Heart left ventricle (tissue), 16 donors: ENCODE measurements around the gene STEAP3. TPM values are rescaled to one million over a fixed set of nuclear protein-coding genes. Genes with fewer than 3 reads are reported as not detected.

ENCODE experiments used
- ATAC-seq, 4 donors: fragments of 200-7000 bp; cut with Tn5 transposase; one replicate each; pipeline ENCODE4 v1.9.1; 2020 to 2022; ENCODE audit warnings: moderate library complexity in 4 of 4, mild to moderate bottlenecking in 3 of 4, moderate number of reproducible peaks in 1 of 4
- DNase-seq, 5 donors: peaks; one replicate each; pipeline ENCODE4 v3.0.0-alpha.2; 2020
- H3K27ac ChIP-seq, 12 donors: fragments of 200-600 bp; sonication (generic) in 4 of 12; one replicate each; pipeline versions ENCODE4 v1.5.0 to v1.8.0; 2016 to 2022; ENCODE audit warnings: mild to moderate bottlenecking in 2 of 12
- H3K27me3 ChIP-seq, 9 donors: fragments of 200-600 bp; sonication (generic) in 2 of 9; one replicate each; pipeline versions ENCODE4 v1.5.1 to v1.8.0; 2016 to 2022; ENCODE audit warnings: mild to moderate bottlenecking in 3 of 9
- H3K36me3 ChIP-seq, 9 donors: fragments of 200-600 bp; sonication (generic) in 2 of 9; one replicate each; pipeline versions ENCODE4 v1.5.0 to v1.8.0; 2018 to 2022; ENCODE audit warnings: mild to moderate bottlenecking in 2 of 9
- H3K4me1 ChIP-seq, 12 donors: fragments of 200-600 bp; sonication (generic) in 4 of 12; one replicate each; pipeline versions ENCODE4 v1.5.0 to v1.8.0; 2016 to 2022; ENCODE audit warnings: mild to moderate bottlenecking in 3 of 12
- H3K4me3 ChIP-seq, 12 donors: fragments of 200-600 bp; sonication (generic) in 4 of 12; one replicate each; pipeline versions ENCODE4 v1.5.0 to v1.8.0; 2017 to 2022; ENCODE audit warnings: mild to moderate bottlenecking in 9 of 12, moderate library complexity in 4 of 12
- H3K9me3 ChIP-seq, 12 donors: fragments of 200-600 bp; sonication (generic) in 4 of 12; one replicate each; pipeline versions ENCODE4 v1.5.0 to v1.8.0; 2016 to 2022; ENCODE audit warnings: mild to moderate bottlenecking in 1 of 12
- CTCF ChIP-seq, 12 donors: fragments of 200-600 bp; sonication (generic) in 4 of 12; IDR thresholded peaks; one replicate each; pipeline versions ENCODE4 v1.5.0 to v1.8.0; 2018 to 2022; ENCODE audit warnings: antibody characterized with exemption in 12 of 12, mild to moderate bottlenecking in 5 of 12
- POLR2A ChIP-seq, 2 donors: fragments of 450-650 bp; IDR thresholded peaks; one replicate each; pipeline ENCODE4 v1.6.1; 2017; ENCODE audit warnings: antibody characterized with exemption in 2 of 2, mild to moderate bottlenecking in 2 of 2, moderate library complexity in 2 of 2
- WGBS, 4 donors: extraction: QIAGEN DNeasy Blood & Tissue Kit in 2 of 4; methylation state at CpG; one replicate each; pipeline versions ENCODE4 v1.1.5 to v1.1.7; 2013 to 2018; 5-methylcytosine and 5-hydroxymethylcytosine counted together
- intact Hi-C, 10 donors: fragments of 100-400 bp; cut with DNase I; formaldehyde crosslinking; loops; one replicate each; pipeline versions ENCODE4 v1.11.1 to v1.14.2; 2022
- polyA plus RNA-seq, 2 donors: library from polyadenylated mRNA; stranded (reverse); fragments of 200-250 nt; gene quantifications; one replicate each; pipeline ENCODE4 v1.2.3, GENCODE V29; 2013
- total RNA-seq, 9 donors: library from RNA; depleted of rRNA in 2 of 9; stranded (reverse); fragments of >200 nt in 2 of 9; fragmentation: NEBNext Ultra II Directional in 3 of 9; extraction: Animal tissue kit (Norgen Biotek cat#: 25700) in 3 of 9; gene quantifications; one replicate each; pipeline versions ENCODE4 v1.1.0 to v1.2.4, GENCODE V29; 2016 to 2023
- donor health status: ischemic (EF 13 %, LVEDD 7.1; RV severe dilation, severe dysfunction).
- donor health status: healthy with polysubstance abuse.
- donor health status: DM: no; HTN: yes; CAD: no.
- donor health status: DM: no; HTN: no; CAD: no.
- donor health status: ischemic (EF 25% LVEDD 6.9; RV normal size, moderate dysfunction).
- donor health status: ischemic (EF 25% LVEDD 5.7; RV mildly dilated, moderate dysfunction).
- donor health status: healthy.
- donor health status: DM: yes; HTN: yes; CAD: no.
- donor health status: ischemic (EF 35%, LVEDD 5.7; RV mildly dilated, moderate dysfunction).
- donor health status: nonischemic (EF 11% LVEDD 7.7; RV severe dilation, severe dysfunction).
- donor health status: DM: yes; HTN: yes; CAD: no.
- donor health status: PGD.
- donor health status: ischemic (EF 29% LVEDD 5.4; RV normal size, mild dysfunction).
- donor health status: nonischemic (EF 23%, LVEDD 6.1; RV moderate dilation, normal function).

Gene STEAP3
- total and polyA plus RNA-seq, 11 donors, result 4.9 to 38.5 (median 11.1) TPM

GRCh38 chr2:119179202-119179601, 44.4 kb upstream of the STEAP3 start:
- no peaks in the 10 kb centered on the region for H3K36me3 ChIP-seq
- H3K27me3 ChIP-seq, result no peaks in the 10 kb centered on the region
- peak in 2 of 4 donors; percentile 19 to 61 for ATAC-seq
- WGBS, 4 donors, result 36 to 48% (median 45%) methylated on average over 2 of the region's 2 CpGs
- H3K4me1 ChIP-seq, result peaks cover 0 to 5% (median 0%) of the 10 kb centered on the region in 12 donors
- H3K27ac ChIP-seq, result no peak overlapping the region
- H3K9me3 ChIP-seq, result no peaks in the 10 kb centered on the region
- intact Hi-C loops, result loop anchor here in 4 of 10 donors (5.0 to 10.0 kb wide), 3 partner anchors 164 to 294 kb away; no protein-coding TSS in a partner anchor
- TF ChIP-seq CTCF (IDR thresholded peaks at IDR 0.05), result no peak
- no peak for TF ChIP-seq POLR2A (IDR thresholded peaks at IDR 0.05)
- DNase-seq, result no peak
- H3K4me3 ChIP-seq, result no peak overlapping the region

GRCh38 chr2:119179991-119180390, 43.6 kb upstream of the STEAP3 start:
- no peak for ATAC-seq
- H3K4me3 ChIP-seq, result no peak overlapping the region
- no peak for DNase-seq
- no peaks in the 10 kb centered on the region for H3K27me3 ChIP-seq
- WGBS, 4 donors, result 80 to 89% (median 83%) methylated on average over 7 of the region's 7 CpGs
- peaks cover 0 to 5% (median 0%) of the 10 kb centered on the region in 12 donors for H3K4me1 ChIP-seq
- intact Hi-C loops, result loop anchor here in 4 of 10 donors (5.0 to 10.0 kb wide), 3 partner anchors 165 to 295 kb away; no protein-coding TSS in a partner anchor
- TF ChIP-seq POLR2A (IDR thresholded peaks at IDR 0.05), result no peak
- no peak for TF ChIP-seq CTCF (IDR thresholded peaks at IDR 0.05)
- H3K36me3 ChIP-seq, result no peaks in the 10 kb centered on the region
- no peaks in the 10 kb centered on the region for H3K9me3 ChIP-seq
- H3K27ac ChIP-seq, result no peak overlapping the region

- Histone ChIP-seq H3K4me3 (no peak overlapping the region), H3K9me3 (no peaks in the 10 kb centered on the region), H3K4me1 (peaks cover 0 to 5% (median 0%) of the 10 kb centered on the region in 12 donors), H3K27me3 (peaks cover 0 to 3% (median 0%) of the 10 kb centered on the region in 9 donors), H3K36me3 (no peaks in the 10 kb centered on the region), H3K27ac (no peak overlapping the region)
- TF ChIP-seq POLR2A (IDR thresholded peaks at IDR 0.05) (no peak), CTCF (IDR thresholded peaks at IDR 0.05) (no peak)
- WGBS, 4 donors, result 70 to 91% (median 74%) methylated on average over 5 of the region's 5 CpGs; no CpG with 5 or more reads in 1 of the 4 donors
- intact Hi-C loops, result no loop called here
- DNase-seq (no peak), ATAC-seq (no peak)
Measured at GRCh38 chr2:119180892-119181291, 42.7 kb upstream of the STEAP3 start.

GRCh38 chr2:119181391-119181790, 42.2 kb upstream of the STEAP3 start:
- peaks cover 0 to 4% (median 0%) of the 10 kb centered on the region in 9 donors for H3K27me3 ChIP-seq
- ATAC-seq (no peak), DNase-seq (no peak)
- no peak for TF ChIP-seq POLR2A (IDR thresholded peaks at IDR 0.05)
- no peak for TF ChIP-seq CTCF (IDR thresholded peaks at IDR 0.05)
- peaks cover 0 to 5% (median 0%) of the 10 kb centered on the region in 12 donors for H3K4me1 ChIP-seq
- H3K4me3 ChIP-seq, result no peak overlapping the region
- intact Hi-C loops, result no loop called here
- 89 to 93% (median 91%) methylated on average over 5 to 10 of the region's 10 CpGs for WGBS, 4 donors
- H3K36me3 ChIP-seq, result no peaks in the 10 kb centered on the region
- no peak overlapping the region for H3K27ac ChIP-seq
- no peaks in the 10 kb centered on the region for H3K9me3 ChIP-seq
